Stimulated activated naive CD4-positive, alpha-beta T cell treated with Interleukin-2 at 50 U/mL for 16 hours (primary cell): Measurements from ENCODE around the gene ARFRP1.

ENCODE experiments used
- DNase-seq: peaks from one replicate; lab custom pipeline; 2025; lab: John Stamatoyannopoulos, UW

ARFRP1 gene

DNA sequence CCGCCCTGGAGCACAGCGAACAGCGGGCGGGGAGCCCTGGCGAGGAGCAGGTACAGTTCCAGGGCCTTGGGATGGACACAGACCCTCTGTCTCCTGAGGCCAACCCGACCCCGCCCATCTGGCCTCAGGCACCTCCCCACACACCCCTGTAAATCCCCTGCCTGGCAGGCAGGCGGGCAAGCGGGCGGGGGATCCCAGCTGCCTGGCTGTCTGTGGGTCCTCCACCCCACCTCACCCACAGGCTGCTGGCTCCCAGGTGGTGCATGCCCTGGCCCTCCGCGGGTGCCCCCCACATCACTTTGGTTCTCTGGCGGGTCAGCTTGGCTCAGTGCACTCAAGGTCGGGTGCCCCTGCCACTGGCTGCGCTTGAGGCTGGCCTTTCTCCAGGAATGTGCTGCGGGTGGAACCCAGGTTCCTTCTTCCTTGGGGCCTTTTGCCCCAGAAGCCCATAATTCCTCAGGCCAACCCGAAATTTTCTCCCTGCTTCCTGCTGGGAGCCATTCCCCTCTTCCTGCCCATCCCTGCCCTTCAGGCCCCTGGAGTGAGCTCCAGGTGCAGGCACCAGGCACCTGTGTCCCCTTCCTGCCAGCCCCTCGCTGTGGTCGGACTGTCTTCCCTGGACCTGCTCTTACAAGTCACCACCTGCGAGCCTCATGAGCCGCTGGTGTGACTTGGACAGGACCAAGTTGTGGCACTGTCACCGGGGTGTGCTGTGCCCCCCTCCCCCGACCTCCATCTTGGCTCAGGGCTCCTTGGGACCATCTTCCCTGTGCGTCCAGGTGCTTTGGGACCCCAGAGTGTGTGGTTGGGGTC is 16.7 kb downstream of the ARFRP1 start:
- no peak for DNase-seq

DNA sequence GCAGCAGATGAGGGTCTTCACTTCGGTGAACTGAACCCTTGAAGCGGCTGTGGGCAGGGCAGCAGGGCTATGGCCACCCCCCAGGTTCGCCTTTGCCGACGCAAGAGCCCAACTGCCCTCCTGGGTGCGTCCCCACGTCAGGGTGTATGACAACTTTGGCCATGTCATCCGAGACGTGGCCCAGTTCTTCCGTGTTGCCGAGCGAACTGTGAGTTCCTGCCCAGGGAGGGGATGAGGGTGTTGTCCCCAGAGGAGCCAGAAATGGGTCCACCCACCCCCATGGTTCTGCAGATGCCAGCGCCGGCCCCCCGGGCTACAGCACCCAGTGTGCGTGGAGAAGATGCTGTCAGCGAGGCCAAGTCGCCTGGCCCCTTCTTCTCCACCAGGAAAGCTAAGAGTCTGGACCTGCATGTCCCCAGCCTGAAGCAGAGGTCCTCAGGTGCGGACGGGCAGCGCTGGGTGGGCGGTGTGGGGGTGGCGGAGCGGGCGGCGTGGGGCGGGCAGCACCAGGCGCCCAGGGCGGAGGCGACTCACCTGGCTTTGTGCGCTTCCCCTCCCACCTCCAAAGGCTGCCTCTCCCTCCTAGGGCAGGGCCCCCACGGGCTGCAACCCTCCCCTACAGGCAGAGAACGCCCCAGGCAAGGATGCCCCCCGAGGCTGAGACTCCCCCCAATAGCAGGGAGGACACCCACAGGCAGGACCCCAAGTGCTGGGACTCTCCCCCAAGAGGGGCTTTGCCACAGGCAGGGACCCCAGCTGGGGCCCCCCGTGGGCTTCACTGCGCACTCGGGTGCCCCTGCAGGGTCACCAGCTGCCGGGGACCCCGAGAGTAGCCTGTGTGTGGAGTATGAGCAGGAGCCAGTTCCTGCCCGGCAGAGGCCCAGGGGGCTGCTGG is 17.5 kb downstream of the ARFRP1 start:
- DNase-seq, result no peak

DNA sequence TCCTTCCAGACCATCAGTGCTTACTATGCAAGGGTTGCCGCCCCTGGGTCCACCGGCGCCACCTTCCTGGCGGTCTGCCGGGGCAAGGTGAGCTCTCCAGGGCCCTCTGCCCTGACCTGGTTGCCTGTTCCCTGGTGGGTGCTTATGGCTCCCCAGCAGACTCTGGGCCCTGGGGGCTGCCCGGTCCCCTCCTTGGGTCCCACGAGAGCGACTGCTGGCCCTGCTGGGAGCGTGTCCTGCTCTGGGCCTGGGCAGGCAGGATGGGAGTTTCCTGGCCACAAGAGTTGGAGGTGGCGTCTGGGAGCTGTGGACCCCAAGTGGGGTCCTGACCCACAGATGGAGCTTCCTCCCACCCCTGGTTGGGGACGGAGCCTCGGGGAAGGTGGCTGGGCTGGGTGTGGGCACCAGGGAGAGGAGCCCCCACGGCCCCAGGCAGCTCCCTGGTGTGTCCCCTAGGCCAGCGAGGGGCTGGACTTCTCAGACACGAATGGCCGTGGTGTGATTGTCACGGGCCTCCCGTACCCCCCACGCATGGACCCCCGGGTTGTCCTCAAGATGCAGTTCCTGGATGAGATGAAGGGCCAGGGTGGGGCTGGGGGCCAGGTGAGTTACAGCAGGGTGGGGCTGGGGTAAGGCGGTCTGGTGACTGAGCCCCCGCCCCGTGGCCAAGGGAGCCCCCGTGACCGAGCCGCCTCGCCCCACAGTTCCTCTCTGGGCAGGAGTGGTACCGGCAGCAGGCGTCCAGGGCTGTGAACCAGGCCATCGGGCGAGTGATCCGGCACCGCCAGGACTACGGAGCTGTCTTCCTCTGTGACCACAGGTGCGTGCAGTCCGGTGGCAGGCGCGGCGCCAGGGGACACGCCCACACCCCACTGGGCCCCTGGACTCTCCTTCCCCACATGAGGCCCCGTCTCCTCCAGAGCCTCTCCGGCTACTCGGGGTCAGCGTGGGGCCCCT is 18.5 kb downstream of the ARFRP1 start:
- DNase-seq, result no peak

DNA sequence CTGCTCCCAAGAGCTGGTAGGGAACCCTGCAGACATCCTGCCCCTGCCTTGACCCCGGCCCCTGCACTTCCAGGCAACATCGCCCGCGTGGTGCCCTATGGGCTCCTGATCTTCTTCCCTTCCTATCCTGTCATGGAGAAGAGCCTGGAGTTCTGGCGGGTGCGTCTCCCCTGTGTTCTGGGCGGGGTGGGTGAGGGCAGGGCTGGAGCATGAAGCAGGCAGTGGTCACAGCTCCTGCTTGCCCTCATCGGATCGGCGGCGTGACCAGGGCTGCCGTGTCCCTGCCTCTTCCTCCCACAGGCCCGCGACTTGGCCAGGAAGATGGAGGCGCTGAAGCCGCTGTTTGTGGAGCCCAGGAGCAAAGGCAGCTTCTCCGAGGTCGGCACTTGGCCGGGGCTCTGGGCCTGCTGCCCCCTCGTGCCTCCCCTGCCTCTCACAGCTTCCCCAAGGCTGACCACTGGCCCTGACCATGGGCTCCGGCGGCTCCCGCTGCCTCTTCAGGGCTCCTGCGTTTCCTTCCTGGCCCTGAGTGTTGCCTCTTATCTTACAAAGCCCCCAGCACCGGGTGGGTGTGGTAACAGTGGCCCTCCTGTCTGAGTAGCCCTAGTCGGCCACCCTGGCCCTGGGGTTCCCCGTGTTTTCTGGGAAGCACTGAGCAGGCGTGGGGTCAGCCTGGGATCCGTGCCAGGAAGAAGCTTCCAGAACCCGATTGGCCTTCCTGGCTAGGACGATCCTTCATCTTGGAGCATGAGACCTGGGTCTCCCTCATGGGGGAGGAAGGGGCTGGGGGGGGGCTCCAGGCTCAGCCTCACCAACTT is 19.3 kb downstream of the ARFRP1 start:
- no peak for DNase-seq

DNA sequence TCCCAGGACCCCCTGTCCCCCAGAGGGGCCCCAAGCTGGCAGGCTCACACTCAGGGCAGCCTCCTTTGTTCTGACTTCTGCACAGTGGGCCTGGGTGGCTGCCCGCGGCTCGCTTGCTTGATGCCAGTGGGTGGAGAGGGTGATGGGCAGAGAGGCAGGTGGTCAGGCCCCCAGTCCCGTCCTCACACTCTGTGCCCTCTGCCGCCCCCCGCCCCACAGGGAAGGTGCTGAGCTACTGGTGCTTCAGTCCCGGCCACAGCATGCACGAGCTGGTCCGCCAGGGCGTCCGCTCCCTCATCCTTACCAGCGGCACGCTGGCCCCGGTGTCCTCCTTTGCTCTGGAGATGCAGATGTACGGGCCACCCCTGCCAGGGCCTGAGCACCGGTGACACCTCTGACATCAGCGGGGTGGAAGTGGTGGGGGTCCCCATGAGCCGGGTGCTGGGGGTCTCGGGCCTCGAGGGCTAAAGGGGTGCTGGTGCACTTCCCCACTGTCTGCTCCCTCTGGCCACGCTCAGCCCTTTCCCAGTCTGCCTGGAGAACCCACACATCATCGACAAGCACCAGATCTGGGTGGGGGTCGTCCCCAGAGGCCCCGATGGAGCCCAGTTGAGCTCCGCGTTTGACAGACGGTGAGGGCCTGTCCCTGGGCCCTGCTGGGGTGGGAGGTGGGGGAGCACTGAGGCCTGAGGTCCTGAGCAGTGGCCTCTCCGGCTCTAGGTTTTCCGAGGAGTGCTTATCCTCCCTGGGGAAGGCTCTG is 20.2 kb downstream of the ARFRP1 start:
- no peak for DNase-seq

DNA sequence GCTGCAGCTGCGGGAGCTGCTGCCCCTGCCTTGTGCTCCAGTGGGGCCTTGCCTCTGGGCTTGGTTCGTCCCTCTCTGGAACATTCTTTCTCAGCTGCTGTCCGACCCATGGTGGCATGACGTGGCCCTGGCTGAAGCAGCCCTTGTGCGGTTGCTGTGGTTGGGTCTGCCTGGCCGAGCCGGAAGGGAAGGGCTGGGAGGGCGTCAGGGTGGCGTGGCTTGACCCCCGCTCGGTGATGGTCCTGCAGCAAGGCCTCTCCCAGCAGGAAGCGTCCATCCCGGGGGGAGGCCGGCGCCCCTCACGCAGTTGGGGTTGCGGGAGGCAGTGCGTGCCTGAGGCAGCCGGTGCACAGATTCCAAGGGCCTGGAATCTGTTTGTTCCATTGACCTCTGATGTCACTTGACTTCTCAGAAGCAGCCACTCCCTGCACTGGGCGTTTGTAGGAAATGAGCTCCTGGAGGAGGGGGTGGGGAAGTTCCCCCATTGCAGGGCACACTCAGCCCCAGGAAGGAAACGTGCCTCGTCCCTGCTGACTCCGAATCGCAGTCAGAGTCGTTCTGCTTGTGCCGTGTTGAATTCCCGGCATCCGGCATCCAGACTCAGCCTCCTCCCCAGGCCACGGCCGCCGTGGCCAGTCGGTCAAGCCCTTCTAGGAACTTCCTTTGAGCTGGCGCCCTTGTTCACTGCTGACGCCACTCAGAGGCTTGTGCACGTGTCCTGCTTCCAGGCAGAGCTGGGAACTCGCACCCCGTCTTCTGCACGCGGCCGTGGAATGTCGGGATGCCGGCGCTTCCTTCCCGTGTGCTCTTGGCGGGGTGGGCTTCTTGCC is 21.1 kb downstream of the ARFRP1 start:
- DNase-seq, result peak; percentile 42

DNA sequence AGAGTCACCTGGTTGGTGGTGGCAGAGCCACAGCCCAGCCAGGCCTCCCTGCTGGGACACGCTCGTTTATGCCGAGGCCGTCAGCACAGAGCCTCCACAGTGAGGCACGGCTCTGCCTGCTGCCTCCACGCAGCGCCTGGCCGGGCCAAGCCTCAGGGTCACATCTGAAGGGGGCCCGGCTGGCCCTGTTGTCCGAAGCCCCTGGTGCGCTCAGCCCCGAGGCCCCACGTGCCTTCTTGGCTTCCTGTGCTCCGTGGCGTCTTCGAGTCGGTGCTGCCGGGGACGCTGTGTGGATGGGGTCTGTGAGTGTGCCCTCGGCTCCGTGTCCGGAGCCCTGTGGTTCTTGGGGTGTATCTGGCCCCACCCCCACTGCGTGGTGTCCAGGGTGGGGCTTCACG is 21.7 kb downstream of the ARFRP1 start:
- no peak for DNase-seq

DNA sequence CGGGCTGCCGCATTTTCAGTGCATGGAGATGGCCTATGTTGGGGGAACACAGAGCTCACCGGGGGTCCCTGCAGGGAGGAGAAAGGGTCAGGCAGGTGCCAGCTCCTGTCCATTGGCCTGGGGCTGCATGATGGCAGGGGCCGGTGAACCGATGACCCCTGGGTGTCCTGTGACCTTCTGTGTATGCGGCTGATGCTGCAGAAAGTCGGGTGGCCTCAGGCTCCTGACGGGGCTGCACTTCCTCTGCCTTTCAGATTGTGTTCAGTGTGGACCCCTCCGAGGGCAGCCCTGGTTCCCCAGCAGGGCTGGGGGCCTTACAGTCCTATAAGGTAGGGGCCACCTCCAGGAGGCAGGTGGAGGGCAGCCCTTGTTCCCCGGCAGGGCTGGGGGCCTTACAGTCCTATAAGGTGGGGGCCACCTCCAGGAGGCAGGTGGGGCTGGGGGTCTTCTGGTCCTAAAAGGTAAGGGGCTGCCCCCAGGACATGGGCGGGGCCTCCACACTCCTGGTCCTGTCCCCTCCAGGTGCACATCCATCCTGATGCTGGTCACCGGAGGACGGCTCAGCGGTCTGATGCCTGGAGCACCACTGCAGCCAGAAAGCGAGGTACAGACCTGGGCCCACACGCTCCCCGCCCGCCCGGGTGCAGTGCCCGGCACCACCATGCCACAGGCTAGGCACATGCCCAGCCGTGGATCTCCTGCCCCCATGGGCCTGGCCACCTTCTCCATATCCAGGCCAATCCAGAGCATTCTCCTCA is 22.3 kb downstream of the ARFRP1 start:
- no peak for DNase-seq

DNA sequence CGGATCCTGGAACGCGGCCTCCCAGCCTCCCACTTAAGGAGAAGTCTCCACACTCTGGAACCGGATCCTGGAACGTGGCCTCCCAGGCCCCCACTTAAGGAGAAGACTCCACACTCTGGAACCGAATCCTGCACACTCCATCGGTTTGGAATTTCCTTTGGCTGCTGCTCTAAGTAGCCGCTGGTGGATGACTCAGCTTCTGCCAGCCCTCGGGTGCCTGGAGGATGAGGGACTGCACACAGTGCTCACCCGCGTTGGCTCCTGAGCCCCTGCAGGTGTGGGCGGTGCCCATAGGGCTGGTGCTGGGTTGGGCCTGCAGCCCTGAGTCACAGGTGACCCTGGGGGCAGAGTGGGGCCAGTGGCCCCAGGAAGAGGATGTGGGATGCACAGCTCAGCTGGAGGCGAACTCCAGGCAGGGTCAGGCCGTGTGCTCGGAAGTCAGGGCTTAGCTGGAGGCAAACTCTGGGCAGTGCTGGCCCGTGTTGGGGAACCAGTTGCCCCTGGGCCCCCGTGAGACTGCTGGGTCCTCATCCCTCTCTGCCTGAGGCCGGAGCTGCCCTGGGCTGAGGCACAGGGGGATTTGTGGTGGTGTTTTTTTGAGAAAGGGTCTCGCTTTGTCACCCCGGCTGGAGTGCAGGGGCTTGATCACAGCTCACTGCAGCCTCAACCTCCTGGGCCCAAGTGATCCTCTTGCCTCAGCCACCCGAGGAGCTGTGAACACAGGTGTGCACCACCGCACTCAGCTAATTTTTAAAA is 25.2 kb downstream of the ARFRP1 start:
- DNase-seq, result no peak

DNA sequence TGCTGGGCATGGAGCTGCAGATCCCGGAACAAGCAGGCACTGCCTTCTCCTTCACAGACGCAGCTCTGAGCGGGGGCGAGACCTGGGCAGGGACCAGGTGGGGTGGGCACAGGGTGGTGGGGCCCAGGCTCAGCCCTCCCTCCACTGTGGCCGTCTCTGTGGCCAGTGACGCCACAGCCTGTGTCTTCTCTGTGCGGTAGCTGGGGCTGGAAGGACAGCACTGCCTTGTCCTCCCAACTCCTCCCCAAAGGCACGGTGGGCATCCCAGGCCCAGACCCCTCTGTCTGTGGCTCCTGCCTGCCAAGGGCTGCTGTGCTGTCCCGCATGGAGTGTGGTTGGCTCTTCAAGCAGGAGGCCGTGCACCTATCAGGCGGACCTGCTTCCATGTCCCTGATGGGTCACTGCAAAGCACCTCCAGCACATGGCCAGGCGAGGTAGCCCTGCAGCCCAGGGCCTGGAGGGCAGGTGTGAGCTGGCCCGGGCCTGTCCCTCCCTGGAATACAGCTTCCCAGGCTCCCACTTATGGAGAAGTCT is 26.1 kb downstream of the ARFRP1 start:
- DNase-seq, result no peak

DNA sequence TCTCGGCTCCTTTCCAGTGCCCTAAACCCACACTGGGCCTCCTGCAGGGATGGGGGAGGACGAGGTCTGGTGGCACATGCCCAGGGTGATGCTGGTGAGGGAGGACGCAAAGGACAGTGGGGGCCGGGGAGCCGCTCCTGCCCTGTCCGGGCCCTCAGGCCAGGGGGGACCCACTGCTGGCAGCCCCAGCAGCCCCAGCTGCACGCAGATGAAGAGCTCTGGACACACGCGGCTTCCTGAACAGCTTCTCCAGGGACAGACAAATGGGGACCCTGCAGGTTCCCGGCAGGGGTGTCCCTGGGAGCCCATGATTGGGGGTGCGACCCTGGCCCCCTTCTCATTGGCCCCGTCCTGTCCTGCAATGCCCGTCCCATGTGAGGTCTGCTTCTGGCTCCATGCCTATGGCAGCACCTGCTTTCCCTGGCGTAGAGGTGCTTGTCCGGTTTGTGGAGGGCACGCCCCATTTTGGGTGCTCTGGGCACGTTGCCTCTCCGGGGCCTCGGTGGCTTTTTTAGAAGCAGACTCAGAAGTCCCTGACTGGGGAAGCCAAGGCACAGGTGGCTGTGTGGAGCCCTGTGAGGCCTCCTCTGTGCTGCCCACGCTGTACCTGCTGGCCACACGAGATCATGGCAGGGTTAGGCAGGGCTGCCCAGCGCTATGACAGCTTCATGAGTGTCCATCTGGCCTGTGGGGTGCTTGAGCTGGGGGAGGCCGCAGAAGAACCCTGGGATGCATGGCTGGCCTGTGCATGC is 26.7 kb downstream of the ARFRP1 start:
- no peak for DNase-seq

DNA sequence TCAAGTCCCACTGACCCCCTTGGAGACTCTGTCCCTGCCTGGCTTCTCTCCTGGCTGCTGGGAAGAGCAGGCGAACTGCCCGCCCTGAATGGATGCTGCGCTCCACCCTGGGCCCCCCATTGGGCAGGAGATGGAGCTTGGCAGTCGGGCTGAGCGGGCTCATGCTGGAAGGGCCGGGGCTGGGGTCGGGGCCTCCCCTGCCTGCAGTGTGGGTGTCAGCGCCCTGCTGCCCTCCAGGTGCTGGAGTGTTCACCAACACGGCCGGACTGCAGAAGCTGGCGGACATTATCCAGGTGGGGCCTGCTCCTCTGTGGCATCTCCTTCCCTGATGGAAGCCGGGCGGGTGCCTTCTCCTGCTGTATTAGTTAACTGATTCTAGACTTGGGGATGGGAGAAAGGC is 27.3 kb downstream of the ARFRP1 start:
- no peak for DNase-seq

DNA sequence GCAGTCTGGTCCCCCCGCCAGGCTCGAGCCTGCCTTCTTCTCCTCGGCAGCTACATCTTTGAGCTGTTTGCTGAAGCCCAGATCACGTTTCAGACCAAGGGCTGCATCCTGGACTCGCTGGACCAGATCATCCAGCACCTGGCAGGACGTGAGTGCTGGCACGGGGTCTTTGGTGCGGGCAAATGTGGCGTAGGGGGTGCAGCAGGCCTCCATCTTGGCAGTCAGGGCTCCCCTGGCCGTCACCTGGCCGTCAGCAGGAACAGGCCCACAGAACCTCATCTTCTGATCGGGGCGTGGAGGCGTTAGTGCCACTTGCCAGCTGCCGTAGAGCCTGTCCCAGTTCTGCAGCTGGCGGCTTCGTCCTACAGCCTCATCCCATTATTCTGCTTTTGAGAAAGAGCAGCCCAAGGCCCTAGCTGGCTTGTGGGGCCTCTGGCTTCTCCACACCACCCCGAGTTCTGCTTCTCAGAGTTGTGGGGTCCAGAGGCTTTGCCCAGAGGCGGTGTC is 27.9 kb downstream of the ARFRP1 start:
- no peak for DNase-seq

DNA sequence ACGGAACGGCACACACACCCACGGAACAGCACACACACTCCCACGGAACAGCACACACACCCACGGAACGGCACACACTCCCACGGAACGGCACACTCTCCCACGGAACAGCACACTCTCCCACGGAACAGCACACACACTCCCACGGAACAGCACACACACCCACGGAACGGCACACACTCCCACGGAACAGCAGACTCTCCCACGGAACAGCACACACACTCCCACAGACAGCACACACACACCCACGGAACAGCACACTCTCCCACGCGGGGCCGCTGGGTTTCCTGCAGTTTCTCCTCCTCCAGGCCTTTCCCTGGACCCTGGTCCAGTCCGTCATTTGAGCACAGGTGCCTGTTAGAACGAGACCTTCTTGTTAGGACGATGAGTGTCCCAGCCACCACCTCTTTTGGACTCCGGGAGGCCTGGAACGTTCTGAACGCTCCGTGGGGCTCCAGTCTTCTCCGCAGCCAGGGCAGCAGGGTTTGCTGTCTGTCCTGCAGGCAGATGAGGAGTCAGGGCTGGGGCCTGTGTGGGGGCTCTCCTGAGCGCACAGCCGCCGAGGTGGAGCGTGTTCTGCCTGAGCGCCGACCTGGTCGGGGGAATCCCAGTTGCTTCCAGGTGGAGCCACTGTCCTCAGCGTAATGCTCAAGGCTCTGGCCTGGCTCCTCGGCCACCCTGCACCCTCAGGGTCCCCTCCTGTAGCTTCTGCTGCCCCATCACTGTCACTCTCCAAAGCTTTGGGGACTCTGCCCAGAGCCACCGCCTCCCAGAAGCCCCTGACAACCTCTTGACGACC is 28.9 kb downstream of the ARFRP1 start:
- no peak for DNase-seq

DNA sequence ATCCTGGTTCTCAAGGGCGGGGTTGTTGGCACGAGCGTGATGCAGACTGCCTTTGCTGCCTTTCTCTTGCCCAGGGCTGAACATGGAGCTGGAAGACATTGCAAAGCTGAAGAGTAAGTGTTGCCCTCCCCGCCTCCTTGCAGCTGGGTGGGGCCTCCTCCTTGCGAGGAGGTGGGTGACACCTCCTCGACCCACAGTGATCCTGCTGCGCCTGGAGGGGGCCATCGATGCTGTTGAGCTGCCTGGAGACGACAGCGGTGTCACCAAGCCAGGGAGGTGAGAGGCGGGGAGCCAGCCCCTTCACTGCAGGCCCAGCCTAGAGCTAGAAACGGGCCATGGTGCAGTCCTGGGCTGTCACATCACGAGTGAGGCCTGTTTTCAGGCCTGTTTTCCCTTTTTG is 29.7 kb downstream of the ARFRP1 start:
- no peak for DNase-seq
